Measurements from ENCODE around the gene PRR14L. TPM values are rescaled to one million over a fixed set of nuclear protein-coding genes. Genes with fewer than 3 reads are reported as not detected.

Gene PRR14L
- total and polyA plus RNA-seq, 3 donors from 2014 or later, result 15.9 to 57.0 (median 52.3) TPM

- no peak overlapping the region for H3K27ac ChIP-seq
- H3K4me1 ChIP-seq, result no peaks in the 10 kb centered on the region
- no peaks in the 10 kb centered on the region for H3K27me3 ChIP-seq
- intact Hi-C loops (cut with DNase I; ENCODE audit: low total_unique reads), result no loop called here
- no peaks in the 10 kb centered on the region for H3K36me3 ChIP-seq (ENCODE audit: low read depth, missing control alignments)
- no peak overlapping the region for H3K4me3 ChIP-seq
- WGBS, 2 donors, result 93 to 94% methylated on average over 3 of the region's 3 CpGs
- no peaks in the 10 kb centered on the region for H3K9me3 ChIP-seq
- TF ChIP-seq CTCF (IDR thresholded peaks at IDR 0.05), result no peak
- no peak for TF ChIP-seq POLR2A (IDR thresholded peaks at IDR 0.05)
- DNase-seq, result no peak
Observed at GRCh38 chr22:31691408-31691807, 58.5 kb downstream of the PRR14L start.

- Histone ChIP-seq H3K36me3 (ENCODE audit: low read depth, missing control alignments) (no peaks in the 10 kb centered on the region), H3K9me3 (no peaks in the 10 kb centered on the region), H3K27me3 (no peaks in the 10 kb centered on the region), H3K27ac (no peak overlapping the region), H3K4me1 (peaks cover 15% of the 10 kb centered on the region), H3K4me3 (no peak overlapping the region)
- WGBS, 2 donors, result 84 to 93% methylated on average over 13 of the region's 13 CpGs
- TF ChIP-seq CTCF (IDR thresholded peaks at IDR 0.05), result no peak
- TF ChIP-seq POLR2A (IDR thresholded peaks at IDR 0.05), result no peak
- no peak for DNase-seq
- intact Hi-C loops (cut with DNase I; ENCODE audit: low total_unique reads), result no loop called here
Observed at GRCh38 chr22:31683181-31684105, 66.5 kb downstream of the PRR14L start.

- no peaks in the 10 kb centered on the region for H3K9me3 ChIP-seq
- no peaks in the 10 kb centered on the region for H3K36me3 ChIP-seq (ENCODE audit: low read depth, missing control alignments)
- DNase-seq, result no peak
- H3K4me1 ChIP-seq, result peaks cover 15% of the 10 kb centered on the region
- H3K27me3 ChIP-seq, result no peaks in the 10 kb centered on the region
- no peak overlapping the region for H3K27ac ChIP-seq
- WGBS, 2 donors, result 66 to 82% methylated on average over 3 to 7 of the region's 7 CpGs
- H3K4me3 ChIP-seq, result no peak overlapping the region
- intact Hi-C loops (cut with DNase I; ENCODE audit: low total_unique reads), result no loop called here
- TF ChIP-seq POLR2A (IDR thresholded peaks at IDR 0.05), result no peak
- no peak for TF ChIP-seq CTCF (IDR thresholded peaks at IDR 0.05)
Observed at GRCh38 chr22:31682751-31683150, 67.2 kb downstream of the PRR14L start.

GRCh38 chr22:31681349-31682345 is 68.3 kb downstream of the PRR14L start:
- peaks cover 15% of the 10 kb centered on the region for H3K4me1 ChIP-seq
- 37 to 57% methylated on average over 15 to 17 of the region's 17 CpGs for WGBS, 2 donors
- peak overlapping the region in 1 of 2 donors; percentile 56 for H3K27ac ChIP-seq
- no peak for TF ChIP-seq POLR2A (IDR thresholded peaks at IDR 0.05)
- no peak for TF ChIP-seq CTCF (IDR thresholded peaks at IDR 0.05)
- intact Hi-C loops (cut with DNase I; ENCODE audit: low total_unique reads), result no loop called here
- no peak overlapping the region for H3K4me3 ChIP-seq
- no peaks in the 10 kb centered on the region for H3K27me3 ChIP-seq
- DNase-seq, result peak; percentile 63
- H3K36me3 ChIP-seq (ENCODE audit: low read depth, missing control alignments), result no peaks in the 10 kb centered on the region
- H3K9me3 ChIP-seq, result no peaks in the 10 kb centered on the region

All from testis (tissue), 3 donors.